Peyer's patch (tissue), 4 donors: ENCODE data around the gene SMPD4. TPM values are rescaled to one million over a fixed set of nuclear protein-coding genes. Genes with fewer than 3 reads are reported as not detected.
"Not testable (repeated sequence)": the region's sequence is repeated elsewhere in the genome, so short reads cannot be mapped to it uniquely, and the experiment has no call there.

Source experiments
- DNase-seq, 3 donors: peaks; one replicate each; pipeline ENCODE4 v3.0.0-alpha.2; 2017 to 2019
- H3K27ac ChIP-seq, 4 donors: fragments of 200-600 bp; sonication (generic); one replicate each; pipeline ENCODE4 v1.5.1; 2016 to 2019
- H3K27me3 ChIP-seq, 2 donors: fragments of 200-600 bp; sonication (generic); one replicate each; pipeline ENCODE4 v1.5.1; 2019
- H3K36me3 ChIP-seq, 3 donors: fragments of 200-600 bp; sonication (generic); one replicate each; pipeline ENCODE4 v1.5.1; 2016 to 2019
- H3K4me1 ChIP-seq, 4 donors: fragments of 200-600 bp; sonication (generic); one replicate each; pipeline ENCODE4 v1.5.1; 2016 to 2019
- H3K4me3 ChIP-seq, 4 donors: fragments of 200-600 bp; sonication (generic); 1 replicate in 3 of 4; 2 replicates in 1 of 4; pipeline ENCODE4 v1.5.1; 2016 to 2019; ENCODE audit warnings: mild to moderate bottlenecking in 1 of 4
- H3K9me3 ChIP-seq, 4 donors: fragments of 200-600 bp; sonication (generic); one replicate each; pipeline ENCODE4 v1.5.1; 2016 to 2019; ENCODE audit warnings: mild to moderate bottlenecking in 1 of 4
- CTCF ChIP-seq, 6 experiments: fragments of 450-650 bp in 4 of 6; fragments of 200-600 bp in 2 of 6; sonication (generic) in 1 of 6; IDR thresholded peaks; one replicate each; pipeline ENCODE4 v1.5.1; 2017 to 2019; ENCODE audit warnings: antibody characterized with exemption in 6 of 6, mild to moderate bottlenecking in 3 of 6, moderate library complexity in 1 of 6
- POLR2A ChIP-seq, 2 donors: fragments of 450-650 bp; IDR thresholded peaks; one replicate each; pipeline ENCODE4 v1.5.1; 2017; ENCODE audit warnings: antibody characterized with exemption in 2 of 2, mild to moderate bottlenecking in 2 of 2, moderate library complexity in 2 of 2
- total RNA-seq, 4 donors: library from RNA; depleted of rRNA; stranded (reverse); fragments of >200 nt; gene quantifications; one replicate each; pipeline ENCODE4 v1.1.0, GENCODE V29; 2016

The SMPD4 gene
- total RNA-seq, 4 donors from 2014 or later, result 48.0 to 83.3 (median 60.3) TPM

DNA sequence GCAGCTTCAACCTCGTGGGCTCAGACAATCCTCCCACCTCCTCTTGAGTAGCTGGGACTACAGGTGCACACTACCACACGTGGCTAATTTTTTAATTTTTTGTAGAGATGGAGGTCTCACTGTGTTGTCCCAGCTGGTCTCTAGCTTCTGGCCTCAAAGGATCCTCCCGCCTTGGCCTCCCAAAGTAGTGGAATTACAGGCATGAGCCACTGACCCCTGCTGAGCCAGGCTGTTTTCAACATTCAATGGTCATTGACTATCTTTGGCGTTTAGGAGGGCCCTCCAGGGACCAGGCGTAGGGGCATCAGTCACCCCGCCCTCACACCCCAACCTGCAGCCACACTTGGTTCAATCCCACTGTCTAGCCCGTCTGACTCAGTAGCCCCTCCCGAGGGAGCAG, 5.9 kb upstream of the SMPD4 start:
- no peaks in the 10 kb centered on the region for H3K9me3 ChIP-seq
- no peak for DNase-seq
- no peaks in the 10 kb centered on the region for H3K27me3 ChIP-seq
- TF ChIP-seq CTCF (IDR thresholded peaks at IDR 0.05), result no peak
- TF ChIP-seq POLR2A (IDR thresholded peaks at IDR 0.05), result no peak
- H3K4me3 ChIP-seq, result no peak overlapping the region
- H3K4me1 ChIP-seq, result no peaks in the 10 kb centered on the region
- H3K27ac ChIP-seq, result no peak overlapping the region
- no peaks in the 10 kb centered on the region for H3K36me3 ChIP-seq

GRCh38 chr2:130186391-130186790, 5.0 kb upstream of the SMPD4 start:
- TF ChIP-seq CTCF (IDR thresholded peaks at IDR 0.05) (no peak), POLR2A (IDR thresholded peaks at IDR 0.05) (no peak)
- no peak for DNase-seq
- Histone ChIP-seq H3K9me3 (no peaks in the 10 kb centered on the region), H3K4me3 (no peak overlapping the region), H3K27me3 (no peaks in the 10 kb centered on the region), H3K4me1 (no peaks in the 10 kb centered on the region), H3K36me3 (no peaks in the 10 kb centered on the region), H3K27ac (no peak overlapping the region)

DNA sequence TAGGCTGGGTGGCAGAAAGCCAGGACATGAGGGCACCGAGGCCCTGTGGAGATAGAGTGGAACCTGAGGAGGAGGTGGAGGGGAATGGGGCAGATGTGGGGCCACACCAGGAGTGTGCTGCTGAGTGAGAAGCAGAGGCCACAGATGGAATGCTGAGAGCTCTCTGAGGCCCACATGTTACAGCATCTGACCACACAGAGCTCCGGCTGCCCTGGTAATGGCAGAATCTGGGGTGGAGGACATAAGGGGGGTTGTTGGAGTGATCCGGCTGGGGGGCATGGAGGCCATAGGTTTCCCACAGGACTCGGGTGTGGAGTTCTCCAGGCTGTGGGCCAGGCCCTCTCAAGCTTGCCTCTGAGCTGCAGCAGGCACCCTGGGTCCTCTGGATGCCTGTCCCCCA, 4.5 kb upstream of the SMPD4 start:
- Histone ChIP-seq H3K36me3 (no peaks in the 10 kb centered on the region), H3K27ac (no peak overlapping the region), H3K9me3 (no peaks in the 10 kb centered on the region), H3K4me1 (peaks cover 0 to 2% (median 0%) of the 10 kb centered on the region in 4 donors), H3K4me3 (no peak overlapping the region), H3K27me3 (no peaks in the 10 kb centered on the region)
- DNase-seq, result no peak
- TF ChIP-seq CTCF (IDR thresholded peaks at IDR 0.05) (no peak), POLR2A (IDR thresholded peaks at IDR 0.05) (no peak)

GRCh38 chr2:130185436-130185835, 4.0 kb upstream of the SMPD4 start:
- no peak for DNase-seq
- Histone ChIP-seq H3K27ac (no peak overlapping the region), H3K4me1 (peaks cover 0 to 6% (median 4%) of the 10 kb centered on the region in 4 donors), H3K36me3 (no peaks in the 10 kb centered on the region), H3K27me3 (no peaks in the 10 kb centered on the region), H3K9me3 (no peaks in the 10 kb centered on the region), H3K4me3 (no peak overlapping the region)
- TF ChIP-seq POLR2A (IDR thresholded peaks at IDR 0.05) (no peak), CTCF (IDR thresholded peaks at IDR 0.05) (no peak)

GRCh38 chr2:130183512-130184373, 2.3 kb upstream of the SMPD4 start:
- Histone ChIP-seq H3K27ac (no peak overlapping the region), H3K4me3 (peak overlapping the region in 2 of 4 donors; percentile 69 to 99), H3K27me3 (no peaks in the 10 kb centered on the region), H3K4me1 (peaks cover 0 to 11% (median 8%) of the 10 kb centered on the region in 4 donors), H3K36me3 (no peaks in the 10 kb centered on the region), H3K9me3 (no peaks in the 10 kb centered on the region)
- TF ChIP-seq CTCF (IDR thresholded peaks at IDR 0.05) (no peak), POLR2A (IDR thresholded peaks at IDR 0.05) (no peak)
- DNase-seq, result no peak

DNA sequence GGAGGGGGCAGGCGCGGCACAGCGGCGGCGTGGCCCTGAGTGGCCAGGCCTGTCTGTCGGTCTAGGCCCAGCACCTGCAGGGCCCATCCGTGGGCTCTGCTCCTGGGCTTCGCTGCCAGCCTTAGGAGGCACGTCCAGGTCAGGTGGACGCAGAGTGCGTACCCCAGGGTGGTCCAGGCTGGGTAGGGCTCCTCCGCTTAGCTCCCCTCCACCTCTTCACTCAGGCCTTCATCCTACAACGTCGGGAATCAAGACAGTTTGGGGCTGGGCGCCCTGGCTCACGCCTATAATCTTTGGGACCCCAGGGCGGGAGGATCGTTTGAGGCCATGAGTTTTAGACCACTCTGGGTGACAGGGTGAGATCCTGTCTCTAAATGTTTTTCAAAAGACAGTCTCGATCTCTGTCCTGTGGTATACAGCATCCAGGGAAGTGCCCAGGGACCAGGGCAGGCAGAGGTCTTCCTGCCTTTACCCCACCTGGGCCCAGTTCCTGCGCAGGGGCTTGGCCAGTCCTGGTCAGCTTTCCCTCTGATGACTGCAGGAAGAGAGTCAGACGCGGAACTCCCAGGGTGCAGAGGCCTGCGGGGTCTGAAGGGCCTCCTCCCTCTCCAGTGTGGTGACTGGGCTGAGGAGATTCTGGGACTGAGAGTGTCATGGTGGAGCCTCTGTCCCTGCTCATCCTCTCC, 1.6 kb upstream of the SMPD4 start:
- peak overlapping the region; percentile 6 to 95 (median 70) for H3K27ac ChIP-seq
- H3K36me3 ChIP-seq, H3K9me3 ChIP-seq, DNase-seq, H3K27me3 ChIP-seq: not testable (repeated sequence)
- peaks cover 0 to 11% (median 8%) of the 10 kb centered on the region in 4 donors for H3K4me1 ChIP-seq
- H3K4me3 ChIP-seq, result peak overlapping the region; percentile 69 to 99 (median 96)
